GM06990 (cell line): ENCODE data around the gene BCAS3.

Experiments
- DNase-seq: peaks from one replicate; pipeline ENCODE4 v3.0.0-alpha.2; 2011; ENCODE audit not compliant: insufficient read length; ENCODE audit errors: extremely low read depth
- H3K27me3 ChIP-seq: replicated peaks from 2 replicates; pipeline ENCODE4 v1.6.0; 2011; ENCODE audit warnings: low read length; ENCODE audit not compliant: control insufficient read depth, insufficient read depth
- H3K36me3 ChIP-seq: 2 replicates; pipeline ENCODE4 v1.5.1; 2011; ENCODE audit warnings: low read length; ENCODE audit not compliant: control insufficient read depth, insufficient read depth
- H3K4me3 ChIP-seq: replicated peaks from 2 replicates; pipeline ENCODE4 v1.5.1; 2011; ENCODE audit warnings: low read depth, mild to moderate bottlenecking, control low read depth, low read length
- CTCF ChIP-seq: IDR thresholded peaks from 2 replicates; pipeline ENCODE4 v1.5.1; 2011; ENCODE audit warnings: low read length, control low read depth, mild to moderate bottlenecking, inconsistent platforms; ENCODE audit not compliant: insufficient read depth, poor library complexity, severe bottlenecking

Gene BCAS3

DNA sequence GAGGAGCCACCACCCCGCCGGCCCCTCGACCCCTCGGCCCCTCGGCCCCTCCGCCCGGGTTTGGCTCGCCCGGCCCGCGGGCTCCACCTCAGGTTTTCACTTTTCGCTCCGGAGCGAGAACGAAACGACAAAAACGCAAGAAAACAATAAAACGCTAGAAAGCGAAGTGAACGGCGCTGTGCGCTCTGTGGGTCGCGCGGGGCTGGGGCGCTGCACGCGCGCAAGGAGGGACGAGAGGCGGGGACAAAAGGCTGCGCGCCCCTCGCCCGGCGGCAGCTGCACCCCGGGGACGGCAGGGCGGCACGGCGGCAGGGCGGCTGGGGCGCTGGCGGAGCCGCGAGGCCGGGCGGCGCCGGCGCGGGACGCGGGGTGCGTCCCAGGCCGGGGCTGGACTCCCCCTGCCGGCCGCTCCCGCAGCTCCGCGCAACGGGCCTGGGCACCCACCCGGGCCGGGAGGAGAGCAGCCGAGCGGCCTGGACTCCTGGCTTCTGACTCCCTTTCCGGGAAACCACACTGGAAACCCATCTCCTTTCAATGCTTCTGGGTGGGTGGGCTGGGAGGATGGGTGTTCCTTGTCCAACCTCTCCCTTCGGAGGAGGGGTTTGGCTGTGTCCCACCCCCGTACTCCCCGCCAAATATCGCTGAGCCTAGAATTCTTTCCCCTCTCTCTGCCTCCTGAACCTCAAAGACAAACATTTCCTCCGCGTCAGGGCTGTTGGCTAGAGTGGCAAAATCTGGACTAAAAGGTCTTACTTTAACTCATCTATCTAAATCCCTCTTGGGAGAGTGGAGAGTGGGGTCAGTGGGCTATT lies 731.9 kb downstream of the BCAS3 start:
- Histone ChIP-seq H3K4me3 (peak overlapping the region; percentile 57), H3K36me3 (no peaks in the 10 kb centered on the region), H3K27me3 (peaks cover 11% of the 10 kb centered on the region)
- DNase-seq: peak; percentile 59
- peak; percentile 51 for TF ChIP-seq CTCF

DNA sequence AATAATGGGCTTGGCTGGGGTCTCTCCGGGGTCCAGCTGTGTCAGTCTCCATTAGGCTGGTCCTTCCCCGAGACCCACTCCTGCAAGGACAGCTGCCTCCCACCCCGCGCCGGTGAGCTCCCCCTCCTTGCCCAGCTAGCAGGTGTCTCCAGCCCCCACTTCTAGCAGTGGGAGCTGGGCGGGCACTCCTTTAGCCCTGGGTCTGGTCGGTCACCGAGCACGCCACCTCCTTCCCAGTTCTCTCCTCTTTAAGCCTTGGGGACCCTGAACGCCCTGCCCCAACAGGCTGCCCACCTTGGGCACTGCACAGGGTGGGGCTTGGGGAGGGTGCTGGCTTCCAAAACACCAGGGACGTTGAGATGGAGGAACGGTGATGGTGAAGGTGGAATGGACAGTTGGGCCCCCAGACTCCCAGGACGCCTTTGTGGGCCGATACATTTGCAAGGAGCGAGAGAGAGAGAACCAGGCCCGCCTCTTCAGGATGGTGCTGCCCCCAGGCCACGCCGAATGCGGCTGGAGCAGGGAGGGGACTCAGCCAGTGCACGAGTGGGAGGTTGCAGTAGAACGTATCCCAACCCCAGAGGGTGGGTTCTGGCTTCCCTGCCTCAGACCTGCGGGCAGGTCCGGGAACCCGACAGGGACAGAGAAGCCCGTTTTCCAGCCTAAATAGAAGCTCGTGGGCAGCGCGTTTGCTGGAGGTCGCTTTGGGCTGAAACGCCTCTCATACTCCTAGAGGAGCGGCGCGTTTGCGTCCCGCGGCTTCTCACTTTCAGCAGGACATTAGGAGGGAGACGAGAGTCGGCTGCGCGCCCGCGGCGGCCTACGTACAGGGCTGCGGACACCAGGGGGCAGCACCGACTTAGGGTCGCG lies 732.7 kb downstream of the BCAS3 start:
- no peaks in the 10 kb centered on the region for H3K36me3 ChIP-seq
- DNase-seq: peak; percentile 65
- peaks cover 8% of the 10 kb centered on the region; the same call in 1 of the 2 replicates for H3K27me3 ChIP-seq
- peak; percentile 40 for TF ChIP-seq CTCF
- no peak overlapping the region; the same call in 1 of the 2 replicates for H3K4me3 ChIP-seq

DNA sequence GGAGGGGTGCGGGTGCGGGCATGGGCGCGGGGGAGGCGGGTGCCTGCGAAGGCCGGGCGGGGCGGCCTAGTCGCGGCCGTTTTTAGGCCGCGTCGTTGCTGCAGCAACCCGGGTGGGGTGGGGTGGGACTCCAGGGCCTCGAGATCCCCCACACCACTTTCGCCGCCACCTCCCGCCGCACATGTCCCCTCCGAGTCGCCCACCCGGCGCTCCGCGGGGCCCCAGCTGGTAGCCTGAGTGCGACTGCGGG lies 733.3 kb downstream of the BCAS3 start:
- no peak for TF ChIP-seq CTCF
- Histone ChIP-seq H3K36me3 (no peaks in the 10 kb centered on the region), H3K4me3 (no peak overlapping the region), H3K27me3 (peaks cover 8% of the 10 kb centered on the region; the same call in 1 of the 2 replicates)
- DNase-seq: no peak

DNA sequence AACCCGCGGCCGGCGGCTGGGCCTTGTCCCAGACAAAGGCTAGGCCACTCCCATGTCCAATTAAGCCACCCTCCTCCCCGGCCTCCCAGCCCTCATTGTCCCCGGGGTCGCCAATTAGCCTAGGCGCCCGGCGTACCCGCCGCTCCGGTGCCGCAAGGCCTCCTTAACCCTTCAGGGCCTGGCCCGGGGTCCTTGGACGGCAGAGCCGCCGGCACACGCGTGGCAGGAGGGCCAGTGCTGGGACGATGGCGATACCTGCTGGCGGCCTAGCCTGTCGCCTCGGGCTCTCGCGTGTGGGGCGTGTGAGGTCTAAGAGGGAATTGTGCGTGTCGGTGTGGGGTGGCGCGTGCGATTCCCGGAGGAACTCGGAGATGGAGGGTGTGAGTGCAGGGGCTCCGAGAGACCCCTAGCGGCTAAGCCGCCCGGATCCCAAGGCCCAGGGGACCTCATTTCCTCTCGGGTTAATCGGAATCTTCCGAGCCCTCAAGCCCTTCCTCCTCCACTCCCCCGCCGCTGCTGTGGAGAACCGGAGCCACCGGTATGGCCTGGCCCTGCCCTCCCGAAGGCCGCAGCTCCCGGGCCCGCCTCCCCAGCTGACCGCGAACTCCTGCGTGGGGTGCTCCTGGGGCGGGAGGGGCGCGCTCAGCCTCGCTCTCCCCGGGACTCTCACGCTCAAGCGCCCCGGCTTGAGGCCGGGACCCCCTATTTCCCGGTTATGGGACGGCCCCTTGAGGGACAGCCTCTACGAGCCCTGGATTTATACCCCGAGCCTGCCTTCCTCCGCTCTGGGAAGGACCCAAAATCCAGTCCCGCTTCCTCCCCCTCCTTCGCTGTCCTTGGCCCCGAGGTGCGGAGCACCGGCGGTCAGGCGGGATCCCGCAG lies 733.9 kb downstream of the BCAS3 start:
- peak; percentile 60 for DNase-seq
- peak; percentile 19 for TF ChIP-seq CTCF
- Histone ChIP-seq H3K4me3 (peak overlapping the region; percentile 58), H3K36me3 (no peaks in the 10 kb centered on the region), H3K27me3 (peaks cover 8% of the 10 kb centered on the region; the same call in 1 of the 2 replicates)

DNA sequence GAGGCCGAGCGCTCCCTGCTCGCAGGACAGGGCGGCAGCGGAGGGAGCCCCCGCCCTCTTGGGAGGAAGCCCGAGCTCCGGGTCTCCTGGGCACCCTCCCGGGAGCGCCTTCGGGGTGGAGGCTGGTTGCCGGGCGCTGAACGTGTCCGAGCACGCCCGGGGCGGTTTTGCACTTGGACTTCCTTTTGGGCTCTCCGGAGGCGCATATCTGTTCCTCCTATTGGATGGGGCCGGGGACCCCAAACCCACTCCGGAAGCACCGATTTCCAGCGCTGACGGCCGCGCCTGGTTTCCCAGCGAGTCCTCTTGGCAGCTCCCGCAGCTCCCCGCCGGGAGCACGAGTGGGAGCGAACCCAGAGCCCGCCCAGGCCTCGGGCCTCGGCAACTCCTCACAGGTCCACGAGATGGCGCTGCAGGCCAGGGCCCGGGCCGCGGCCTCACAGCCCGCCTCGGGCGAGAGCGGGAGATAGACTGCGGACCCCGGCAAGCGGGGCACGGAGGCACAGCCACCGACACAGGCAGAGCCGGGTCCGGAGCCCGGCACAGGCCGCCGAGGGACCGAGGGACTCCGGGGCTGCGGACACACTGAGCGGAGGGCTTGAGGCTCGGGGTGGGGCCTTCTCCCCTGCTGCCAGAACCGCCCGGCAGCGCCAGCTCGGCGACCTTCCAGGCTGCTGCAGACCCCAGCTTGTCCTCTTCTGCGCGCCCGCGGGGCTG lies 734.6 kb downstream of the BCAS3 start:
- peak overlapping the region; percentile 58 for H3K4me3 ChIP-seq

More for the DNA sequence above, 734.6 kb downstream of the BCAS3 start:
- peaks cover 8% of the 10 kb centered on the region; the same call in 1 of the 2 replicates for H3K27me3 ChIP-seq
- TF ChIP-seq CTCF: peak; percentile 89
- peak; percentile 76 for DNase-seq
- no peaks in the 10 kb centered on the region for H3K36me3 ChIP-seq
